HUES64 (cell line): Measurements from ENCODE around the gene FZR1.
A peak's percentile ranks its signal among the peaks of the same experiment; 100 is the strongest.

Experiments used
- H3K27ac ChIP-seq: 2 replicates; pipeline ENCODE4 v1.7.0; 2013; ENCODE audit warnings: low read depth, low read length, inconsistent platforms
- H3K27me3 ChIP-seq: 2 replicates; pipeline ENCODE4 v1.6.1; 2013; ENCODE audit warnings: mild to moderate bottlenecking, low read length; ENCODE audit not compliant: insufficient read depth
- H3K36me3 ChIP-seq: 2 replicates; pipeline ENCODE4 v1.6.1; 2013; ENCODE audit warnings: mild to moderate bottlenecking, low read length; ENCODE audit not compliant: insufficient read depth
- H3K4me1 ChIP-seq: 2 replicates; pipeline ENCODE4 v1.6.1; 2013; ENCODE audit warnings: mild to moderate bottlenecking, low read length, moderate library complexity; ENCODE audit not compliant: insufficient read depth
- H3K4me3 ChIP-seq: 2 replicates; pipeline ENCODE4 v1.5.1; 2013; ENCODE audit warnings: mild to moderate bottlenecking, low read length, moderate library complexity
- H3K9ac ChIP-seq: 2 replicates; pipeline ENCODE4 v1.6.1; 2013; ENCODE audit warnings: mild to moderate bottlenecking, low read depth, low read length
- H3K9me3 ChIP-seq: 2 replicates; pipeline ENCODE4 v1.6.1; 2013; ENCODE audit warnings: low read depth, low read length; ENCODE audit not compliant: insufficient read depth
- WGBS: fragments of 150-250, 120-280 bp; methylation state at CpG from one replicate; pipeline ENCODE4 v1.1.7; 2013; ENCODE audit warnings: missing lambda C conversion rate; 5-methylcytosine and 5-hydroxymethylcytosine counted together

FZR1 gene

GRCh38 chr19:3535981-3536380 is 29.9 kb downstream of the FZR1 start:
- H3K9me3 ChIP-seq = no peaks in the 10 kb centered on the region
- no peak overlapping the region for H3K27ac ChIP-seq
- no peak overlapping the region for H3K4me3 ChIP-seq
- H3K27me3 ChIP-seq = no peaks in the 10 kb centered on the region
- H3K36me3 ChIP-seq = peaks cover 50% of the 10 kb centered on the region
- 93% methylated on average over 8 of the region's 10 CpGs for WGBS
- H3K4me1 ChIP-seq = no peaks in the 10 kb centered on the region
- no peak overlapping the region for H3K9ac ChIP-seq

- no peak overlapping the region for H3K27ac ChIP-seq
- 93% methylated on average over 27 of the region's 27 CpGs for WGBS
- no peak overlapping the region for H3K9ac ChIP-seq
- peaks cover 44% of the 10 kb centered on the region for H3K36me3 ChIP-seq
- H3K4me1 ChIP-seq = no peaks in the 10 kb centered on the region
- H3K4me3 ChIP-seq = no peak overlapping the region
- H3K27me3 ChIP-seq = no peaks in the 10 kb centered on the region
- H3K9me3 ChIP-seq = no peaks in the 10 kb centered on the region
Observed at GRCh38 chr19:3536429-3537100, 30.5 kb downstream of the FZR1 start.

GRCh38 chr19:3537101-3537437 is 31.0 kb downstream of the FZR1 start:
- peaks cover 41% of the 10 kb centered on the region for H3K36me3 ChIP-seq
- no peaks in the 10 kb centered on the region for H3K4me1 ChIP-seq
- H3K9me3 ChIP-seq = no peaks in the 10 kb centered on the region
- H3K27me3 ChIP-seq = no peaks in the 10 kb centered on the region
- no peak overlapping the region for H3K27ac ChIP-seq
- no peak overlapping the region for H3K9ac ChIP-seq
- 89% methylated on average over 13 of the region's 13 CpGs for WGBS
- H3K4me3 ChIP-seq = no peak overlapping the region

- no peaks in the 10 kb centered on the region for H3K27me3 ChIP-seq
- no peak overlapping the region for H3K9ac ChIP-seq
- H3K36me3 ChIP-seq = peaks cover 37% of the 10 kb centered on the region
- 92% methylated on average over 22 of the region's 22 CpGs for WGBS
- H3K4me1 ChIP-seq = no peaks in the 10 kb centered on the region
- H3K27ac ChIP-seq = no peak overlapping the region
- no peaks in the 10 kb centered on the region for H3K9me3 ChIP-seq
- H3K4me3 ChIP-seq = no peak overlapping the region
Observed at GRCh38 chr19:3537438-3538240, 31.5 kb downstream of the FZR1 start.

GRCh38 chr19:3538258-3538929 is 32.3 kb downstream of the FZR1 start:
- H3K27me3 ChIP-seq = no peaks in the 10 kb centered on the region
- no peak overlapping the region for H3K9ac ChIP-seq
- H3K4me1 ChIP-seq = no peaks in the 10 kb centered on the region
- peaks cover 30% of the 10 kb centered on the region for H3K36me3 ChIP-seq
- H3K9me3 ChIP-seq = no peaks in the 10 kb centered on the region
- 93% methylated on average over 25 of the region's 25 CpGs for WGBS
- H3K4me3 ChIP-seq = no peak overlapping the region
- H3K27ac ChIP-seq = no peak overlapping the region

GRCh38 chr19:3538965-3539755 is 33.0 kb downstream of the FZR1 start, which contains the start of gene TEKTIP1:
Gene TEKTIP1 (plus strand): TSS chr19:3539174. CDS start chr19:3539178, 4 bp downstream.
- H3K27ac ChIP-seq = peak within 1 kb of the TSS; percentile 25; the same call in 1 of the 2 replicates
- no peaks in the 10 kb centered on the region for H3K27me3 ChIP-seq
- H3K9ac ChIP-seq = no peak within 1 kb of the TSS
- no peaks in the 10 kb centered on the region for H3K4me1 ChIP-seq
- 76% methylated on average over 28 of the region's 28 CpGs for WGBS
- no peaks in the 10 kb centered on the region for H3K9me3 ChIP-seq
- peaks cover 25% of the 10 kb centered on the region for H3K36me3 ChIP-seq
- no peak within 1 kb of the TSS for H3K4me3 ChIP-seq

- H3K4me1 ChIP-seq = no peaks in the 10 kb centered on the region
- H3K4me3 ChIP-seq = no peak overlapping the region
- H3K27me3 ChIP-seq = no peaks in the 10 kb centered on the region
- H3K36me3 ChIP-seq = peaks cover 23% of the 10 kb centered on the region
- H3K27ac ChIP-seq = no peak overlapping the region
- no peak overlapping the region for H3K9ac ChIP-seq
- WGBS = no CpG with 5 or more reads among the region's 1 CpG
- H3K9me3 ChIP-seq = no peaks in the 10 kb centered on the region
Observed at GRCh38 chr19:3539756-3540118, 33.6 kb downstream of the FZR1 start.

GRCh38 chr19:3543150-3544057 is 37.3 kb downstream of the FZR1 start:
- H3K27me3 ChIP-seq = no peaks in the 10 kb centered on the region
- H3K36me3 ChIP-seq = peaks cover 17% of the 10 kb centered on the region
- no peaks in the 10 kb centered on the region for H3K4me1 ChIP-seq
- H3K27ac ChIP-seq = no peak overlapping the region
- H3K9ac ChIP-seq = no peak overlapping the region
- 95% methylated on average over 47 of the region's 47 CpGs for WGBS
- H3K4me3 ChIP-seq = no peak overlapping the region
- H3K9me3 ChIP-seq = no peaks in the 10 kb centered on the region

GRCh38 chr19:3544058-3544376 is 37.9 kb downstream of the FZR1 start:
- H3K4me3 ChIP-seq = no peak overlapping the region
- H3K4me1 ChIP-seq = no peaks in the 10 kb centered on the region
- H3K27ac ChIP-seq = no peak overlapping the region
- peaks cover 17% of the 10 kb centered on the region for H3K36me3 ChIP-seq
- H3K9ac ChIP-seq = no peak overlapping the region
- WGBS = 94% methylated on average over 9 of the region's 9 CpGs
- H3K9me3 ChIP-seq = no peaks in the 10 kb centered on the region
- H3K27me3 ChIP-seq = no peaks in the 10 kb centered on the region
